ENCODE measurements around the gene CYB5A.

Gene CYB5A

GRCh38 chr18:74276609-74277008 is 15.2 kb downstream of the CYB5A start:
- no peak for DNase-seq (ENCODE audit: low read depth)

GRCh38 chr18:74275736-74276135 is 16.0 kb downstream of the CYB5A start:
- DNase-seq (ENCODE audit: low read depth): no peak

GRCh38 chr18:74274700-74275099 is 17.1 kb downstream of the CYB5A start:
- DNase-seq (ENCODE audit: low read depth): no peak

GRCh38 chr18:74273394-74273793 is 18.4 kb downstream of the CYB5A start:
- no peak for DNase-seq (ENCODE audit: low read depth)

- no peak for DNase-seq (ENCODE audit: low read depth)
Observed at GRCh38 chr18:74271635-74272034, 20.1 kb downstream of the CYB5A start.

- DNase-seq (ENCODE audit: low read depth): no peak
Observed at GRCh38 chr18:74268933-74269620, 22.7 kb downstream of the CYB5A start.

GRCh38 chr18:74268175-74268574 is 23.6 kb downstream of the CYB5A start:
- DNase-seq (ENCODE audit: low read depth): no peak

GRCh38 chr18:74266161-74266560 is 25.6 kb downstream of the CYB5A start:
- no peak for DNase-seq (ENCODE audit: low read depth)

GRCh38 chr18:74265546-74266098 is 26.1 kb downstream of the CYB5A start:
- DNase-seq (ENCODE audit: low read depth): no peak

- no peak for DNase-seq (ENCODE audit: low read depth)
Observed at GRCh38 chr18:74264303-74265020, 27.3 kb downstream of the CYB5A start.

GRCh38 chr18:74261053-74261713 is 30.6 kb downstream of the CYB5A start:
- no peak for DNase-seq (ENCODE audit: low read depth)

- DNase-seq (ENCODE audit: low read depth): no peak
Observed at GRCh38 chr18:74259347-74259746, 32.4 kb downstream of the CYB5A start.

- no peak for DNase-seq (ENCODE audit: low read depth)
Observed at GRCh38 chr18:74257083-74257482, 34.7 kb downstream of the CYB5A start.

- no peak for DNase-seq (ENCODE audit: low read depth)
Observed at GRCh38 chr18:74256190-74256589, 35.6 kb downstream of the CYB5A start.

GRCh38 chr18:74255131-74255616 is 36.6 kb downstream of the CYB5A start:
- DNase-seq (ENCODE audit: low read depth): no peak

- DNase-seq (ENCODE audit: low read depth): no peak
Observed at GRCh38 chr18:74252039-74252395, 39.7 kb downstream of the CYB5A start.

GRCh38 chr18:74251297-74252038 is 40.3 kb downstream of the CYB5A start:
- no peak for DNase-seq (ENCODE audit: low read depth)

- DNase-seq (ENCODE audit: low read depth): no peak
Observed at GRCh38 chr18:74250131-74250530, 41.6 kb downstream of the CYB5A start.

- DNase-seq (ENCODE audit: low read depth): no peak
Observed at GRCh38 chr18:74249181-74249968, 42.4 kb downstream of the CYB5A start.

- DNase-seq (ENCODE audit: low read depth): no peak
Observed at GRCh38 chr18:74248595-74248994, 43.2 kb downstream of the CYB5A start.

- DNase-seq (ENCODE audit: low read depth): no peak
Observed at GRCh38 chr18:74248189-74248588, 43.6 kb downstream of the CYB5A start.

Measured in stimulated activated CD8-positive, alpha-beta memory T cell treated with anti-CD3 and anti-CD28 coated beads, Interleukin-7, amount 100 ng/mL, for 24 hours (primary cell).